AG09319 (cell line): ENCODE data around the gene LTBP2.
"Not testable (repeated sequence)": the region's sequence is repeated elsewhere in the genome, so short reads cannot be mapped to it uniquely, and the experiment has no call there.

Experiments
- DNase-seq: peaks from one replicate; pipeline ENCODE4 v3.0.0-alpha.2; 2010; ENCODE audit warnings: low read depth; ENCODE audit errors: extremely low read depth
- TF ChIP-seq, protein P1 (sequence below): IDR thresholded peaks from 2 replicates; pipeline ENCODE4 v1.5.1; 2011; ENCODE audit warnings: low read depth, mild to moderate bottlenecking, inconsistent platforms, low read length, moderate library complexity

LTBP2 gene

DNA sequence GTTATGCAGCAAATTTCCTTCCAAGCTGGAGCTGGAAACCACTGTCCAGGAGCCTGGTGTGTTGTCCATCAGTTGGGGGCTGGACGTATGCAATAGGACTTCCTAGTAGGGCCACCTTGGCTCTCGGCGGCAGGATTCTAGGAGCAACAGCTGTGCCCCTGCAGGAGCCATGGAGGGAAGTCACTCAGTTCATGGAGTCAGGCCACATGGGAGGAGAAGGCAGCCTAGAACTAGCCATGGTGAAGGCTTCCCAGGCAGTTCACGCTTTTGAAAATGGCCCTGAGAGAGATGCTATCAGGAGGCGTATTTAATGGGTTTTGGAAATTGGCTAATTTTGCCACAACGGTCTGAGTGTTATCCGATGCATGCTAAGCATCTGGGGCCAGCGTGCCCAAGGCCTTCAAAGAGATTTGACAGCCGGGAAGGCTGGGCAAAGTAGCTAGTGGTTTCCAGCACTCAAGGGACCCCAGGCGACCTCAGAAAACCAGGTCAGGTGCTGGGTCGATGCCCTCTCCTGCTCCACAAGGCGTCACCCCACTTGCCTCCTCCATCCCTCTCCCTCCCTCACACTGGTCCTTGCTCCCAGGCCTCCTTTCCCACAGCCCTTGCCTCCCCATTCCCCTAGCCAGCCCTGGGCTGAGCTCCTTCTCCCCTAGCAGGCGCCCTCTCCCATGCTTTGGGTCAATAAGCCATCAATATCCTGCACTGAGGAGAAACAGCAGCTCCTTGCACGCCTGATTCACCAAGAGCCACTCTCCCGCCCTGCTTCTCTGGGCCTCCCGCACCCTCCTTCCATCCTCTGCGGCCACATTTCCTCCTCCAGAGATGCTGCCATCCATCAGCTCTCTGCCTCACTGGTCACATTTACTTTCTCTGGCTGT lies 155.1 kb downstream of the LTBP2 start:
- TF ChIP-seq, protein P1, sequence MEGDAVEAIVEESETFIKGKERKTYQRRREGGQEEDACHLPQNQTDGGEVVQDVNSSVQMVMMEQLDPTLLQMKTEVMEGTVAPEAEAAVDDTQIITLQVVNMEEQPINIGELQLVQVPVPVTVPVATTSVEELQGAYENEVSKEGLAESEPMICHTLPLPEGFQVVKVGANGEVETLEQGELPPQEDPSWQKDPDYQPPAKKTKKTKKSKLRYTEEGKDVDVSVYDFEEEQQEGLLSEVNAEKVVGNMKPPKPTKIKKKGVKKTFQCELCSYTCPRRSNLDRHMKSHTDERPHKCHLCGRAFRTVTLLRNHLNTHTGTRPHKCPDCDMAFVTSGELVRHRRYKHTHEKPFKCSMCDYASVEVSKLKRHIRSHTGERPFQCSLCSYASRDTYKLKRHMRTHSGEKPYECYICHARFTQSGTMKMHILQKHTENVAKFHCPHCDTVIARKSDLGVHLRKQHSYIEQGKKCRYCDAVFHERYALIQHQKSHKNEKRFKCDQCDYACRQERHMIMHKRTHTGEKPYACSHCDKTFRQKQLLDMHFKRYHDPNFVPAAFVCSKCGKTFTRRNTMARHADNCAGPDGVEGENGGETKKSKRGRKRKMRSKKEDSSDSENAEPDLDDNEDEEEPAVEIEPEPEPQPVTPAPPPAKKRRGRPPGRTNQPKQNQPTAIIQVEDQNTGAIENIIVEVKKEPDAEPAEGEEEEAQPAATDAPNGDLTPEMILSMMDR, result no peak
- DNase-seq, result no peak

DNA sequence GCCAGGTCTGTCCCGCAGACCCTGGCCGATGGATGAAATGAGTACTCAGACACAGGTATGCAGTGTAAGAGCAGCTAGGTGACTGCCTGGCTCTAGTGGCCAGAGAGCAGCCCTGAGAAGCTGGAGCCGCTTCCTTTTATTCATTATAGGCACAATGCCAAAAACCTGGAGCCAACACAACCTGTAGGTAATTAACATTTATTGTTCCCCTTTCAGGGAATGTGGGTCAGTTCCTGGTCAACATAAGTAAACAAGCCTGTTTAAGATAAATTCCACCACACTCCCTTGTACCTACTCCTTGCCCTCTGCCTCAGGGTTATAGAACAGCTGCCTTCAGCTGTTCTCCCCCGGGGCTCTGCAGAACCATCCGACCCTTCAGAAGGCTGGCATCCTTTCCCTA lies 157.6 kb downstream of the LTBP2 start:
- DNase-seq, result not testable (repeated sequence)
